ENCODE measurements around the gene PAXIP1. TPM values are rescaled to one million over a fixed set of nuclear protein-coding genes. Genes with fewer than 3 reads are reported as not detected.

The PAXIP1 gene
- total RNA-seq, 6 experiments from 2014 or later = 5.2 to 9.3 (median 7.4) TPM

DNA sequence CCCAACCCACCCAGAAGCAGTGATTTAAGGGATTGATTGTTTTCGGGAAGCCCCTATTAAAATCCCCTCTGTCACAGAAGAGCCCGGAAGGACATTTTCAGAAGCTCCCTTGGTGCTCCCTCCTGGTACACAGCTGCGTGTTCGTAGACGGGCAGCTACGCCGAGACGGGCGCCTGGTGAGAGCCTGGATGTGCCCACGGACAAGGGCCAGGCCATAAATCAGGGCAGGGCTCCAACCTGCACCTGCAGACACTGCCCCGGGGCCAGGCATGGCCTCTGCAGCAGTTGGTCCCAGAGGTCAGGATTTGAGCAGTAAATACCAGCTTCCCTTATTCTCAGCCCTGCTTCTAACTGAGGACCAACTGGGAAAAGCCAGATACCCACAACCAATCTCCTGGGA is 106.8 kb downstream of the PAXIP1 start:
- DNase-seq = no peak
- H3K4me1 Mint-ChIP-seq (ENCODE audit: low read depth) = no peaks in the 10 kb centered on the region
- H3K27ac Mint-ChIP-seq = no peak overlapping the region
- TF ChIP-seq, protein P1, sequence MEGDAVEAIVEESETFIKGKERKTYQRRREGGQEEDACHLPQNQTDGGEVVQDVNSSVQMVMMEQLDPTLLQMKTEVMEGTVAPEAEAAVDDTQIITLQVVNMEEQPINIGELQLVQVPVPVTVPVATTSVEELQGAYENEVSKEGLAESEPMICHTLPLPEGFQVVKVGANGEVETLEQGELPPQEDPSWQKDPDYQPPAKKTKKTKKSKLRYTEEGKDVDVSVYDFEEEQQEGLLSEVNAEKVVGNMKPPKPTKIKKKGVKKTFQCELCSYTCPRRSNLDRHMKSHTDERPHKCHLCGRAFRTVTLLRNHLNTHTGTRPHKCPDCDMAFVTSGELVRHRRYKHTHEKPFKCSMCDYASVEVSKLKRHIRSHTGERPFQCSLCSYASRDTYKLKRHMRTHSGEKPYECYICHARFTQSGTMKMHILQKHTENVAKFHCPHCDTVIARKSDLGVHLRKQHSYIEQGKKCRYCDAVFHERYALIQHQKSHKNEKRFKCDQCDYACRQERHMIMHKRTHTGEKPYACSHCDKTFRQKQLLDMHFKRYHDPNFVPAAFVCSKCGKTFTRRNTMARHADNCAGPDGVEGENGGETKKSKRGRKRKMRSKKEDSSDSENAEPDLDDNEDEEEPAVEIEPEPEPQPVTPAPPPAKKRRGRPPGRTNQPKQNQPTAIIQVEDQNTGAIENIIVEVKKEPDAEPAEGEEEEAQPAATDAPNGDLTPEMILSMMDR (IDR thresholded peaks at IDR 0.05) = no peak
- peaks cover 6% of the 10 kb centered on the region for H3K27me3 Mint-ChIP-seq (ENCODE audit: insufficient read depth)
- H3K4me3 Mint-ChIP-seq = no peak overlapping the region
- no peaks in the 10 kb centered on the region; the same call in 1 of the 2 replicates for H3K9me3 Mint-ChIP-seq
- H3K36me3 Mint-ChIP-seq (ENCODE audit: low read depth) = no peaks in the 10 kb centered on the region

Other genes starting within 250 kb of the PAXIP1 start
- gene HTR5A, start 67.2 kb upstream of the PAXIP1 start, total RNA-seq (2021; fragmentation: NEBNext Ultra II Directional; extraction: Animal tissue kit (Norgen Biotek cat#: 25700)) = not detected